GM12865 (cell line): ENCODE measurements around the gene CRTAP.
A peak's percentile ranks its signal among the peaks of the same experiment; 100 is the strongest.

Source experiments
- DNase-seq: peaks from one replicate; pipeline ENCODE4 v3.0.0; 2010; ENCODE audit warnings: low read depth
- H3K4me3 ChIP-seq: 2 replicates; pipeline ENCODE4 v1.5.1; 2011; ENCODE audit warnings: mild to moderate bottlenecking, low read depth, low read length, control low read depth
- CTCF ChIP-seq: IDR thresholded peaks from 2 replicates; pipeline ENCODE4 v1.5.1; 2011; ENCODE audit warnings: low read length, control low read depth, low read depth, inconsistent platforms; ENCODE audit not compliant: insufficient read depth; ENCODE audit errors: missing control alignments

Gene CRTAP

GRCh38 chr3:33128706-33129105 is 14.9 kb downstream of the CRTAP start:
- no peak for DNase-seq
- TF ChIP-seq CTCF = no peak
- H3K4me3 ChIP-seq = no peak overlapping the region

GRCh38 chr3:33130144-33130543 is 16.3 kb downstream of the CRTAP start:
- no peak overlapping the region for H3K4me3 ChIP-seq
- no peak for TF ChIP-seq CTCF

GRCh38 chr3:33131331-33132018 is 17.7 kb downstream of the CRTAP start:
- peak; percentile 62 for TF ChIP-seq CTCF
- peak; percentile 80 for DNase-seq

More at GRCh38 chr3:33130144-33130543, 16.3 kb downstream of the CRTAP start:
- DNase-seq = no peak

GRCh38 chr3:33132019-33132360 is 18.2 kb downstream of the CRTAP start:
- no peak overlapping the region for H3K4me3 ChIP-seq
- no peak for TF ChIP-seq CTCF
- no peak for DNase-seq

More at GRCh38 chr3:33131331-33132018, 17.7 kb downstream of the CRTAP start:
- H3K4me3 ChIP-seq = no peak overlapping the region

GRCh38 chr3:33134026-33134625 is 20.3 kb downstream of the CRTAP start:
- no peak overlapping the region for H3K4me3 ChIP-seq
- peak; percentile 42 for DNase-seq
- no peak for TF ChIP-seq CTCF

DNA sequence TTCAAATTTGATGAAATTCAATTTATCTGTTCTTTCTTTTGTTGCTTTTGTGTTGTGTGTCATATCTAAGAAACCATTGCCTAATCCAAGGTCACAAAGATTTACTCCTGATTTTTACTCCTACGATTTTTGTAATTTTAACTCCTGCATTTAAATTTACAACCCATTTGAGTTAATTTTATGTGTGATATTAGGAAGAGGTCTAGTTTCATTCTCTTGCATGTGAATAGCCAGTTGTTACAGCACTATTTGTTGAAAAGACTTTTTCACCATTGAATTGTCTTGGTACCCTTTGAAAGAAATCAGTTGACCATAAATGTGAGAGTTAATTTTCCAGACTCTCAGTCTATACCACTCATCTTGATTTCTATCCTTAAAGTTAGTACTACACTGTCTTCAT is 23.9 kb downstream of the CRTAP start:
- TF ChIP-seq CTCF = no peak
- no peak overlapping the region for H3K4me3 ChIP-seq
- DNase-seq = no peak

DNA sequence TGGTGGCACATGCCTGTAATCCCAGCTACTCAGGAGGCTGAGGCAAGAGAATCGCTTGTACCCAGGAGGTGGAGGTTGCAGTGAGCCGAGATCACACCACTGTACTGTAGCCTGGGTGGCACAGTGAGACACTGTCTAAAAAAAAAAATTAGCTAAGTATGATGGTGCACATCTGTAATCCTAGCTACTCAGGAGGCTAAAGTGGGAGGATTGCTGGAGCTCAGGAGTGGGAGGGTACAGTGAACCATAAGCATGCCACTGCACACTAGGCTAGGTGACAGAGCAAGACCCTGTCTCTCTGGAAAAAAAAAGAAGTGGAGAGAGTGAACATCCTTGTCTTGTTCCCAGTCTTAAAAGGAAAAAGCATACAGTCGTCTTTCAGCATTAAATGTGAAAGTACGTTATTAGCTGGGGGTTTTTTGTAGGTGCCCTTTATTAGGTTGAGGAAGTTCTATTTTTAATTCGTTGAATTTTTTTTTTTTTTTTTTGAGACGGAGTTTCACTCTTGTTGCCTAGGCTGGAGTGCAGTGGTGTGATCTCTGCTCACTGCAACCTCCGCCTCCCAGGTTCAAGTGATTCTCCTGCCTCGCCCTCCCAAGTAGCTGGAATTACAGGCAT is 25.3 kb downstream of the CRTAP start:
- peak overlapping the region; percentile 21 for H3K4me3 ChIP-seq

More for the DNA sequence above, 25.3 kb downstream of the CRTAP start:
- peak; percentile 45 for DNase-seq
